Measurements from ENCODE around the gene EID3. TPM values are rescaled to one million over a fixed set of nuclear protein-coding genes. Genes with fewer than 3 reads are reported as not detected.
"Not testable (repeated sequence)": the region's sequence is repeated elsewhere in the genome, so short reads cannot be mapped to it uniquely, and the experiment has no call there.

Gene EID3
- total RNA-seq, 1 donor from 2014 or later = 5.6 TPM

DNA sequence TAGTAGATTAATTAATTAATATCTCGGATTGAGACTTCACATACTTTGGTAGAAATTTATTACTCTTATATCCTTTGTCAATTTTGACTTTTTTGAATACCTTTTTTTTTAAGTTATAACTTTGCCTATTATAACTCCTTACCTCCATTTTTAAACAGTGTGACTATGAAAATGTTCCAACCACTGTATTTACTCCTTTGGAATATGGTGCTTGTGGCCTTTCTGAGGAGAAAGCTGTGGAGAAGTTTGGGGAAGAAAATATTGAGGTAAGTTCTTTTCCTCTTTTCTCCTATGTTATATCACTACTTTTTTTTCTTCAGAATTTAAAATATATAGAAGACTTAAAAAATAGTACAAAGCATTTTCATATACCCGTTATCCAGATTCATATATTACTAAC, 27.8 kb downstream of the EID3 start:
- Mint-ChIP-seq H3K9me3 (no peaks in the 10 kb centered on the region), H3K4me3 (no peak overlapping the region), H3K36me3 (peaks cover 28% of the 10 kb centered on the region), H3K27me3 (ENCODE audit: low read depth) (no peaks in the 10 kb centered on the region), H3K27ac (no peak overlapping the region), H3K4me1 (no peaks in the 10 kb centered on the region)
- DNase-seq (ENCODE audit: low spot score in 2 of 2, unreplicated experiment in 2 of 2) = no peak
- TF ChIP-seq, protein P1, sequence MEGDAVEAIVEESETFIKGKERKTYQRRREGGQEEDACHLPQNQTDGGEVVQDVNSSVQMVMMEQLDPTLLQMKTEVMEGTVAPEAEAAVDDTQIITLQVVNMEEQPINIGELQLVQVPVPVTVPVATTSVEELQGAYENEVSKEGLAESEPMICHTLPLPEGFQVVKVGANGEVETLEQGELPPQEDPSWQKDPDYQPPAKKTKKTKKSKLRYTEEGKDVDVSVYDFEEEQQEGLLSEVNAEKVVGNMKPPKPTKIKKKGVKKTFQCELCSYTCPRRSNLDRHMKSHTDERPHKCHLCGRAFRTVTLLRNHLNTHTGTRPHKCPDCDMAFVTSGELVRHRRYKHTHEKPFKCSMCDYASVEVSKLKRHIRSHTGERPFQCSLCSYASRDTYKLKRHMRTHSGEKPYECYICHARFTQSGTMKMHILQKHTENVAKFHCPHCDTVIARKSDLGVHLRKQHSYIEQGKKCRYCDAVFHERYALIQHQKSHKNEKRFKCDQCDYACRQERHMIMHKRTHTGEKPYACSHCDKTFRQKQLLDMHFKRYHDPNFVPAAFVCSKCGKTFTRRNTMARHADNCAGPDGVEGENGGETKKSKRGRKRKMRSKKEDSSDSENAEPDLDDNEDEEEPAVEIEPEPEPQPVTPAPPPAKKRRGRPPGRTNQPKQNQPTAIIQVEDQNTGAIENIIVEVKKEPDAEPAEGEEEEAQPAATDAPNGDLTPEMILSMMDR (IDR thresholded peaks at IDR 0.05; ENCODE audit: unreplicated experiment) = no peak

DNA sequence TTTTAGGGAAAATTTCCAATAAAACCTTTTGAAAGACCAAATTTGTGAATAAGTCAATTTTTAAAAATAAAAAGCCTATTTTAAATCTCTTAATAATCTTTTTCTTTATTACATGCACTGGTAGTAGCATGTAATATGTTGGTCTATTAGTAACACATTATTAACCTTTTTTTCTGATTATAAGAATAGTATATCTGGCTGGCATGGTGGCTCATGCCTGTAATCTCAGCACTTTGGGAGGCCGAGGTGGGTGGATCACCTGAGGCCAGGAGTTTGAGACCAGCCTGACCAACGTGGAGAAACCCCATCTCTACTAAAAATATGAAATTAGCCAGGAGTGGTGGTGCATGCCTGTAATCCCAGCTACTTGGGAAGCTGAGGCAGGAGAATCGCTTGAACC, 28.7 kb downstream of the EID3 start:
- H3K4me3 Mint-ChIP-seq; H3K27me3 Mint-ChIP-seq (ENCODE audit: low read depth); H3K27ac Mint-ChIP-seq; H3K4me1 Mint-ChIP-seq; H3K9me3 Mint-ChIP-seq; DNase-seq (ENCODE audit: low spot score in 2 of 2, unreplicated experiment in 2 of 2): not testable (repeated sequence)
- H3K36me3 Mint-ChIP-seq = peaks cover 23% of the 10 kb centered on the region

GRCh38 chr12:104333692-104334255, 30.2 kb downstream of the EID3 start:
- no peak for DNase-seq (ENCODE audit: low spot score in 2 of 2, unreplicated experiment in 2 of 2)
- no peaks in the 10 kb centered on the region for H3K27me3 Mint-ChIP-seq (ENCODE audit: low read depth)
- TF ChIP-seq, protein P1 (IDR thresholded peaks at IDR 0.05; ENCODE audit: unreplicated experiment) = no peak

GRCh38 chr12:104334581-104334980, 31.0 kb downstream of the EID3 start:
- no peak overlapping the region for H3K4me3 Mint-ChIP-seq
- no peak for DNase-seq (ENCODE audit: low spot score in 2 of 2, unreplicated experiment in 2 of 2)
- H3K36me3 Mint-ChIP-seq = peaks cover 17% of the 10 kb centered on the region
- H3K4me1 Mint-ChIP-seq = no peaks in the 10 kb centered on the region
- H3K27me3 Mint-ChIP-seq (ENCODE audit: low read depth) = no peaks in the 10 kb centered on the region
- TF ChIP-seq, protein P1 (IDR thresholded peaks at IDR 0.05; ENCODE audit: unreplicated experiment) = no peak
- no peaks in the 10 kb centered on the region for H3K9me3 Mint-ChIP-seq
- no peak overlapping the region for H3K27ac Mint-ChIP-seq

More at GRCh38 chr12:104333692-104334255, 30.2 kb downstream of the EID3 start:
- no peaks in the 10 kb centered on the region for H3K4me1 Mint-ChIP-seq
- no peaks in the 10 kb centered on the region for H3K9me3 Mint-ChIP-seq
- peaks cover 17% of the 10 kb centered on the region for H3K36me3 Mint-ChIP-seq
- no peak overlapping the region for H3K27ac Mint-ChIP-seq
- H3K4me3 Mint-ChIP-seq = no peak overlapping the region

DNA sequence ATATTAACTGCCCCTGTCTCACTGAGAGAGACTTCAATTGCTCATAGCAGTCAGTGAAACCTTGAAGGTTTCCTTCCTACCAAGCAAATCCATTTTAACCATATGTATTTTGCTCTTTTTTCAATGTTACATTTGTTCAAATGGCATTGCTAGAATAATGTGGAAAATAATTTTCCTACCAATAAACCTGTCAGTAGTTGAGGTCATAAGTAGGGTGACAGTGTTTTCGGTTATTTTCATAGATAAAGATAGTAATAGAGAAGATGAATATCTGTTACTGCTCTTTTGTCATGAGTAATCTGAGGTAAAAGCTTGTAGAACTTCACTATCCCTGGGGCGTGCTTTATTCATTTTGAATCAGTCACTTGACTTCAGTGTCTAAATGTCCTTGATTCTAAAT, 32.6 kb downstream of the EID3 start:
- Mint-ChIP-seq H3K4me1 (no peaks in the 10 kb centered on the region), H3K4me3 (no peak overlapping the region), H3K9me3 (no peaks in the 10 kb centered on the region), H3K27me3 (ENCODE audit: low read depth) (no peaks in the 10 kb centered on the region), H3K27ac (no peak overlapping the region), H3K36me3 (peaks cover 19% of the 10 kb centered on the region)
- TF ChIP-seq, protein P1 (IDR thresholded peaks at IDR 0.05; ENCODE audit: unreplicated experiment) = no peak
- DNase-seq (ENCODE audit: low spot score in 2 of 2, unreplicated experiment in 2 of 2) = no peak

DNA sequence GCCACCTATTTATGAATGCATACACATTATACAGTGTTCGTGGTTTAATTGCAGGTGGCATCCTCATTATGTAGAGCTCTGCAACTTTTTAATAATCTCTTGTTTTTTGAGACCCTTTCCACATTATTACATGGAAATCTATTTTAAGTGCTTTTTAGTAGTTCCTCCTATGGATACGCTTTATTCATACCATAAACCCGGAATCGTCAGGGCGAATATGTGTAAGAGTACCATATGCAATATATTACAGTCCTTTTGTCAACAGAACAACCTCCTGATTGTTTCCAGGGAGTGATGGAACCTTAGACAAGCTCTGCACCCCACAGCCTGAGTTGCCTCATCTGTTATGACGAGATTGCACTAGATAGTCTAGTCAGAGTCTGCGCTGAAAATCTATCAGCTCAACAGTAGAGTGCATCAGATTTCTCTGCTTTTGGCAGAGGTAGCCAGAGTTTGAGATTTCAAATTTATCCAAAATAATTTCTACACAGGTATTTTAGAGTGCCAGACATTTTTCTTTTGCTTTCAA, 33.6 kb downstream of the EID3 start:
- Mint-ChIP-seq H3K4me1 (no peaks in the 10 kb centered on the region), H3K36me3 (peaks cover 24% of the 10 kb centered on the region), H3K4me3 (no peak overlapping the region), H3K27me3 (ENCODE audit: low read depth) (no peaks in the 10 kb centered on the region), H3K27ac (no peak overlapping the region), H3K9me3 (no peaks in the 10 kb centered on the region)
- TF ChIP-seq, protein P1 (IDR thresholded peaks at IDR 0.05; ENCODE audit: unreplicated experiment) = no peak
- no peak for DNase-seq (ENCODE audit: low spot score in 2 of 2, unreplicated experiment in 2 of 2)
